GM19397 (cell line): ENCODE results near the gene DIDO1.
"Not testable (repeated sequence)": the region's sequence is repeated elsewhere in the genome, so short reads cannot be mapped to it uniquely, and the experiment has no call there.

Source experiments
- ATAC-seq: cut with Tn5 transposase; IDR thresholded peaks from one replicate; pipeline ENCODE4 v1.9.1; 2021; ENCODE audit warnings: mild to moderate bottlenecking, moderate library complexity; ENCODE audit not compliant: unreplicated experiment

Gene DIDO1

DNA sequence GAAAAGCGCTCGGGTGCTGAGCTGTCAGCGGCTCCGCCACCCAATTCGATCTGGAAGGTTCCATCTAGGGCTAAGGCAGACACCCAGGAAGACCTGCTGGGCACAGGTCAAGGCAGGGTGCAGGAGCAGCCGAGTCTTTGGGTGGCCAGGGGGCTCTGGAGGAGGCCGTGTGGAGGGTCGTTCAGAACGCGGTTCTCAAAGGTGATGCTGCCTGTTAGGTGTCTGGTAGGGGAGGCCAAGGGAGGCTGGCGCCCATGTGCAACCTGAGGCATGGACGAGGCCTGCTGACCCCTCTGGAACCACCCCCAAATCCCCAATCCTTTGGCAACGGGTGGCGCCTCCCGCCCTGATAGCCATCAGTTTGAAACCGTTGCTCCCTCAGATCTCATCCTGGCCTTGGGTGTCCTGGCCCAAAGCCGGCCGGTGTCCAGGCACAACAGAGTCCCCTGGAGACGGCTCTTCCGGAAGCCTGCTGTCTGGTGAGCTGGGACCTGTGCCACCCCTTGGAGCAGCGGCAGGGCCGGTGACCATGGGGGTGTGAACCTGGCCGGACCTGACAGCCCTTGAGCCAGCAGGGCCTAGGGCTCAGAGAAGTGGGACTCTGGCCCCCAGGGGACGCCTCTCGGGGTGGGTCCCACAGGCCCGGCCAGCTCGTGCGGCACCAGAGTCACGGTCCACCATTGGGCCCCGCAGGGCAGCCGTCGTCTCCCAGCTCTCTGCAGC, 36.7 kb upstream of the DIDO1 start:
- ATAC-seq: no peak

GRCh38 chr20:62962221-62962879, 36.0 kb upstream of the DIDO1 start:
- no peak for ATAC-seq

DNA sequence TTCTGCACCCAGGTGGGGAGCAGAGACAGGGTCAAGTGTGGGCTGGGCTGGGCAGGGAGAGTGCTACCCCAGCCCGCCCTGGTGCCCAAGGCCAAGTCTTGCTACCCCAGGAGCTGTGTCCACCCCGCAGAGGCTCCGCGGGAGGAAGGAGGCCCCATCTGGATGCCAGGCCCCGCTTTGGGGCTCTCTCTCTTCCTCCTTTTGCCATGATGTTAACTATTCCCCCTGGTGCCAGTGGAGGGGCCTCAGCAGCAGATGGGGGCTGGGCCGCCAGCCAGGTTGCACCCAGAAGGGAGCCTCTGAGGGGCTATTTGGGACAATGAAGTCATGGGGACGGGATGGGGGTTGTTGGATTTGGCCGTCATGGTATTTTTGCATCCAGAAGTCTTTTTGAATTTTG, 35.5 kb upstream of the DIDO1 start:
- no peak for ATAC-seq

DNA sequence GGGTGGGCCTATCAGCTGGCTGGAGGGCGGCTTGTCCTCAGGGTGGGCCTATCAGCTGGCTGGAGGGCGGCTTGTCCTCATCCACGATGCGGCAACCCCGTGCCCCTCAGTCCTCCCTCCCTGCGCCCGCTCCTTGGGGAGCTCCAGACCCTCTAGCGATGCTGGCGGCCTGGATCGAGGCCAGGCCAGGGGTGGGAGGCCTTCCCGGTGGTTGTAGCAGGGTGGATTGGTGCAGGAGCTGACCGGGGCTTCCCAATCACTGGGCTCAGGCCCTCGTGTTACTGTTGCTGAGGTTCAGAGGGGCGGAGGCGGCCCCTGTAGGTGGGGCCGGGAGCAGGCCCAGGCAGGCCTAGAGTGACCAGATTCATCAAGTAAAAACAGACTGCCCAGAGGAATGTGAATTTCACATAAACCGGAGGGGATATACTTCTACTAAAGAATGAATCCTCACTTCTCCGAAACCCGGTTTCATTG, 35.0 kb upstream of the DIDO1 start:
- no peak for ATAC-seq

- ATAC-seq: not testable (repeated sequence)
Observed at GRCh38 chr20:62960446-62961309, 34.4 kb upstream of the DIDO1 start.

- no peak for ATAC-seq
Observed at GRCh38 chr20:62959998-62960436, 33.7 kb upstream of the DIDO1 start.

DNA sequence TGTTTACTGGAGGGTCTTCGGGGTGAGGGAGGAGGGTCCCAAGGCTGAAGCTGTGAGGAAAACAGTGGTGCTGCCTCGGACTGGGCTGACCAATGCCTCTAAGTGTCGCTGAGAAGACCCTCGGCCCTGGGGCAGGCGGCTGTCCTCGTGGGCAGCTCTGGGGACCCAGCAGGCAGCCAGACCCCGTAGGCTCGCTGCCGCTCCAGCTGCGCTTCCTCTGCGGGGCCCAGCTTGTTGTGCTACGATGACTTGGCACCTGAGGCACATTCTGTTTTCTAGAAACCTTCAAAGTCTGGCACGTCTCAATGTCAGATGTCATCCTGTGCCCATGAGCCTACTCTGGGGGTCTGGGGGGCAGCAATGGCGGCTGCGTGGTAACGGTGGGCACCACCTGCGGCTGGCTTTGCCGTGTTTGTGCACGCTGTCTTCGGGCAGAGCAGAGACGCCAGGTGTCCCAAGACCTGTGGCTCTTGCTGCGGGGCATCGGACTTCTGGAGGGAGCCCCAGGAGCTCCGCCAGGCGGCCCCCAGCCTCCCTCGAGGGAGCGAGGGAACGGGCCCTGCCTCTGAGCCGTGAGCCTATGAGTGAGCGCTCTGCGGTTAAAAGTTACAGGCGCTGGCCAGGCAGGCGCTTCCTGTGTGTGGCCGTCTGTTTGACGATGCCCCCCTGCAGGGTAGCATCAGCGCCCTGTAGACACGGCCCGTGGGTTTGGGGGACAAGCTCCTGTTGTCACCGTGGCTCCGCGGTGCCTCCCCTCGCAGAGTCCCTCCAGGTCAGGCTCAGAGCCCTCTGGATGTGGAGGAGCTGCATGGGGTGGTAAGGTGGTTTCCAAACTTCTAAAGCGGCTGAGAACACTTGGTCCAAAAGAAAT, 33.0 kb upstream of the DIDO1 start:
- no peak for ATAC-seq

DNA sequence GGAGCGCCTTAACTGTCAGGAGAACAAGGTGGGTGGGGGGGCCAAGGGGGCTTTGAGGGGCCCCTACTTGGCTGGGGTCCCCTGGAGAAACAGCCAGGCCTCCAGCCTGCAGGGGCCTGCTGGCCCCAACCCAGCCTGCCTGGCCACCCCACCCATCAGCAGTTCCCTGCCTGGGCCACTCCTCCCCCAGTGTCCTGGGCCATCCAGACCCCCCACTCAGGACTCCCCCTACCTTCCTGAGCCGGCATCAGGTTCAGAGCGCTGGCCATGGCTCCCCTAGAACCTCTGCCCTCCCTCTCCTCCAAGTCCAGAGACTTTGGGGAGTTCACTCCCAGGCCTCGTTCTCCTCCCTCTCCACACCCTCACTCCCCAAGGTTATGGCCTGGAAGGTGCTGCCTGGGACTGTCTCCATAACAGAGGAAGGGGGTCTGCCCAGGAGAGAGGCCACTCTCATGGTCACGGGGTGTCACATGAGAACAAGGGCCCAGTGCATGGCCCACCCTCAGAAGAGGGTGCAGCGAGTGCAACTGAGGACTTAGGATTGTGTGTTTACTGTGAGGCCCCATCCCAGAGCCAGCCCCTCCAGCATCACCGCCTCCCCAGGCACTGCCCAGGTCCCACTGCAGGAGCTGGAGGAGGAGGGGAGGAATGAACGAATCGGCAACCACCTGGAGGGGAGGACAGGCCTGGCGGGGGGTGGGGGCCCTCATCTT, 32.2 kb upstream of the DIDO1 start:
- no peak for ATAC-seq

DNA sequence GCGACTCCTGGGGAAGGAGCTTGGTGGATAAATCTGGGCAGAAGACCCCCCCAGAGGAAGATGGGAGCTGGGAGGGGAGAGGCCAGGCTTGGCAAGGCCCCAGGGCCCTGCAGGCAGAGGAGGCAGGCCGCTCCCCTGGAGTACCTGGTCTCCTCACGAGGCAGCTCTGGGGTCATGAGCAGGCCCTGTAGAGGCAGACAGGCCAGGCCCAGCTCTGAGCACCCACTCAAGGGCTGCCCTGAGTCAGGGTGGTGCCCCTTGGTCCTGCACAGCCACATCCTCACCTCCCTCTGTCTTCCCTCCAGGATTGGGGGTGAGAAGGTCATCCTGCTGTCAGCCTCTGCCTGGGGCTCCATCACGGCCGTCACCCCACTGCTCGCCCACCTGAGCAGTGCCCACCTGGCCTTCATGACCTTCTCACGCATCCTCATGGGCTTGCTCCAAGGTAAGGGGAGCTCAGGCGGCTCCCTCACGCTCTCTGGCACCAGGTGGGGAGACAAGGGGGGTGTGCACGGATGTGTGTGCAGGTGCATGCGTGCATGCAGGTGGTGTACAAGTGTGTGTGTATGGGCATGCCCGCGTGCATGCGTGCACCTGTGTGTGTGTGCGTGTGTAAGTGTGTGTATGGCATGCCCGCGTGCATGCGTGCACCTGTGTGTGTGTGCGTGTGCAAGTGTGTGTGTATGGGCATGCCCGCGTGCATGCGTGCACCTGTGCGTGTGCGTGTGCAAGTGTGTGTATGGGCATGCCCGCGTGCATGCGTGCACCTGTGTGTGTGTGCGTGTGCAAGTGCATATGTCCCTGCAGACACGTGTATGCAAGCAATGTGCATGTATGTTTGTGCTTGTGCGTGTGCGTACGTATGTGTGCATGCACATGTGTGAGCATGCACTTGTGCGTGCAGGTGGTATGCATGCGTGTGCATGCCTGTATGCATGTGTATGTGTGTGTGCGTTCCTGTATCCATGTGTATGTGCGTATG, 31.1 kb upstream of the DIDO1 start:
- no peak for ATAC-seq

DNA sequence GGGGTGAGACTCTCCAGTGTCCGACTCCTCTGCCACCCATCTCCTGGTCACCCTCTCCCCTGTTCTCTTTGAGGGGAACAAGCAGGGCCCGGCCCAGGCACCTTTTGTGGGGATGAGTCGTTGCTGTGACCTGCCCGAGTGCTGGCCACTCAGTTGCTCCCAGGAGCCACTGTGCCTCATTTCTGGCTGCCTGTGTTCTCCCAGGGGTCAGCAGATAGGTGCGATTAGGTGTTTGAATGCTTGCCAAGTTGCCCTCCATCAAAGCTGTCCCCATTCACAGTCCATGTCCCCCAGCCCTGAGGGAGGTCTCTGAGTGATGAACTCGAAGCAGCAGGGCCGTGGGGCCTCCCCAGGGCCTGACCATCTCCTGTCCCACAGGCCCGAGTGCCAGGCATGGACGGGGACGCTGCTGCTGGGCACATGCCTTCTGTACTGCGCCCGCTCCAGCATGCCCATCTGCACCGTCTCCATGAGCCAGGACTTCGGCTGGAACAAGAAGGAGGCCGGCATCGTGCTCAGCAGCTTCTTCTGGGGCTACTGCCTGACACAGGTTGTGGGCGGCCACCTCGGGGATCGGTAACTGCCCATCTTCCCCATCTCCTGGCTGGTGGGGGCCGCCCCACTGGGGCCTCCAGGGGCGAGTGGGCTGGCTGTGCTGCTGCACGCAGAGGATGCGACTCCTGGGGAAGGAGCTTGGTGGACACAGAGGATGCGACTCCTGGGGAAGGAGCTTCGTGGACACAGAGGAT, 30.3 kb upstream of the DIDO1 start:
- ATAC-seq: no peak

- ATAC-seq: no peak
Observed at GRCh38 chr20:62955519-62956386, 29.4 kb upstream of the DIDO1 start.

- peak; percentile 73 for ATAC-seq
Observed at GRCh38 chr20:62953839-62954703, 27.8 kb upstream of the DIDO1 start.

DNA sequence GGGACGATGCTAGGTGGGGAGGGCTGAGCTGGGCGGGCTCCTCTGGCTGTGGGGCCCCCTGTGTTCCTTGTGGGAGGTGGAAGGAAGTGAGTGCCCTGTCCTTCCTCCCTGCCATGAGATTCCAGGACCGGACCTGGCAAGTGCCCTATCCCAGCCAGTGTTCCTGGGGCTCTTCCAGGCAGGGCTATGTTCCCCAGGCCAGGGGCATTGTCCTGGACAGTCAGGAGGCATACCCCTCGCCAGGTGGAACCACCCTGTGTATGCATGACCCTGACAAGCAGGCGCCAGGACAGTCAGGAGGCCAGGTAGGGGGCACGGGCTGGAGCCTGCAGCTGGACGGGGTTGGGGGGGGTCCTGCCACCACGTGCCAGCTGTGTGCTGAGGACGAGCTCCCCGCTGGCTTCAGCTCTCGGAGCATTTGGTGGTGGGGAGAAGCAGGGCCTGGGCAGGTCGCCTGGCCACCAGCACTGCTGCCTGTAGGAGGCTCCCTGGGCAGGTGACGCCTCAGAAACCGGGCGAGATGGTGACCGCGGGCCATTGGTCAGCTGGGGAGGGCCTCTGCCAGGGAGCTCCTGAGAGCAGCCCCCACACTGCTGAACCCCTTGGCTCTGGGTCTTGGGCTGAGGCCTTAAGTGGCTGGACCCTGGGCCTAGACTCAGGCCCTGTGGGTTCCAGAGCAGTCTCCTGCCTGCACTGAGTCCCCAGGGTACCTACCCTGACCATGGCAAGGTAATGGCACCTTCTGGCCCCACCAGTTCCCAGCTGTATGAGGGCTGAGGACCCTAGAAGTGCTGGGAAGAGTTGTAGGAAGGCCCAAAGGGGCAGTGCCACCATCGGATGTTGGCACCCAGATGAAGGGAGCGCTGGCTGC, 26.9 kb upstream of the DIDO1 start:
- no peak for ATAC-seq

DNA sequence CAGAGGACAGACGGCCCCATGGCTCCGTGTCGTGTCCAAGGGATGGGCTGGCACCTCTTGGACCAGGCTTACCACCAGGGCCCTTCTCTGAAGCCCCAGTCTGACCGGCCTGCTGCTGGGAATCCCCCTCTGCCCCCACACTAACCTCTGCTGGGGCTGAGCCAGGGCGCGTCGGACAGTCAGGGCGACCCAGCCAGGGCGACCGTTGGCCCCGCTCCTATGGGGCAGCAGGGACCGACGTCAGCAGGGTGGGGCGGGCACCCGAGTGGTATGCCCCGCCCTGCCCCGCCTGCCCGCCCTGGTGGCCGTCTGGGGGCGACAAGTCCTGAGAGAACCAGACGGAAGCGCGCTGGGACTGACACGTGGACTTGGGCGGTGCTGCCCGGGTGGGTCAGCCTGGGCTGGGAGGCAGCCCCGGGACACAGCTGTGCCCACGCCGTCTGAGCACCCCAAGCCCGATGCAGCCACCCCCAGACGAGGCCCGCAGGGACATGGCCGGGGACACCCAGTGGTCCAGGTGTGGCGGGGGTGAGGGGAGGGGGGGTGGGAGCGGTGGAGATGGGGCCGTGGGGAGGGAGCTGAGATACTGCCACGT, 26.2 kb upstream of the DIDO1 start, which contains the start of gene SLC17A9:
TSS of gene SLC17A9 (plus strand) at position 337 of the 595 bp plus-strand sequence. CDS start at position 459, 122 bp downstream.
- ATAC-seq: peak; percentile 43
